H1 (cell line): ENCODE data around the gene PROM2. TPM values are rescaled to one million over a fixed set of nuclear protein-coding genes. Genes with fewer than 3 reads are reported as not detected.

Source experiments
- CTCF ChIA-PET: fragments of 300-600 bp; sonication (Branson Sonifier 250); formaldehyde crosslinking; loops from one replicate; lab custom pipeline; 2021; ENCODE audit not compliant: partially characterized antibody; lab: Charles Lee
- POLR2A ChIA-PET: fragments of 300-600 bp; sonication (Branson Sonifier 250); formaldehyde crosslinking; loops from one replicate; lab custom pipeline; 2021; ENCODE audit warnings: inconsistent platforms; ENCODE audit not compliant: partially characterized antibody; lab: Charles Lee
- DNase-seq, 2 experiments: peaks; one replicate each; pipeline versions ENCODE4 v3.0.0 to v3.0.0-alpha.2; 2010 to 2022; ENCODE audit warnings: low spot score in 2 of 2, low read depth in 1 of 2, mixed read lengths in 1 of 2
- FAIRE-seq: peaks from 2 replicates; lab custom pipeline; 2011; peaks lifted over from hg19 to GRCh38; lab: Jason Lieb, UNC
- H2AFZ ChIP-seq: 2 replicates; pipeline ENCODE4 v1.8.1; 2012; ENCODE audit warnings: low read length, inconsistent platforms
- H2AK5ac ChIP-seq: 2 replicates; pipeline ENCODE4 v1.6.1; 2013; ENCODE audit warnings: low read depth, low read length
- H2BK120ac ChIP-seq: replicated peaks from 2 replicates; pipeline ENCODE3; 2013; ENCODE audit warnings: low read depth, low read length, inconsistent platforms
- H2BK12ac ChIP-seq: 2 replicates; pipeline ENCODE4 v1.6.1; 2013; ENCODE audit warnings: low read depth, low read length
- H2BK15ac ChIP-seq: 2 replicates; pipeline ENCODE4 v1.6.1; 2013; ENCODE audit warnings: low read length
- H2BK20ac ChIP-seq: 2 replicates; pipeline ENCODE4 v1.6.1; 2013; ENCODE audit warnings: low read length
- H2BK5ac ChIP-seq: 2 replicates; pipeline ENCODE4 v1.6.1; 2013; ENCODE audit warnings: low read depth, low read length
- H3K14ac ChIP-seq: 2 replicates; pipeline ENCODE4 v1.6.1; 2013; ENCODE audit warnings: inconsistent platforms; ENCODE audit not compliant: insufficient read length
- H3K18ac ChIP-seq: 2 replicates; pipeline ENCODE4 v1.6.1; 2013; ENCODE audit warnings: low read length; ENCODE audit errors: extremely low read depth
- H3K23ac ChIP-seq: 2 replicates; pipeline ENCODE4 v1.6.1; 2013; ENCODE audit warnings: inconsistent platforms; ENCODE audit not compliant: insufficient read length
- H3K23me2 ChIP-seq: 2 replicates; pipeline ENCODE4 v1.6.1; 2013; ENCODE audit warnings: low read depth, low read length
- H3K27ac ChIP-seq: 2 replicates; pipeline ENCODE4 v1.6.1; 2011; ENCODE audit warnings: low read depth, low read length, inconsistent platforms
- H3K27me3 ChIP-seq, 4 experiments: replicated peaks in 1 of 4; 1 replicate in 1 of 4; 2 replicates in 3 of 4; pipeline versions ENCODE4 v1.6.1 to v1.8.1; 2011 to 2013; ENCODE audit warnings: low read length in 3 of 4, mild to moderate bottlenecking in 3 of 4, inconsistent platforms in 2 of 4, mixed read lengths in 2 of 4, moderate library complexity in 1 of 4; ENCODE audit not compliant: control insufficient read depth in 3 of 4, insufficient read depth in 3 of 4; ENCODE audit errors: extremely low read depth in 1 of 4
- H3K36me3 ChIP-seq, 4 experiments: 2 replicates each; pipeline versions ENCODE4 v1.6.1 to v1.8.1; 2011 to 2013; ENCODE audit warnings: mild to moderate bottlenecking in 4 of 4, low read length in 3 of 4, moderate library complexity in 2 of 4, control low read depth in 1 of 4, inconsistent platforms in 1 of 4; ENCODE audit not compliant: insufficient read depth in 4 of 4, control insufficient read depth in 2 of 4
- H3K4ac ChIP-seq: replicated peaks from 2 replicates; pipeline ENCODE3; 2013; ENCODE audit warnings: low read length, low read depth, mixed read lengths, inconsistent platforms; ENCODE audit not compliant: insufficient read length
- H3K4me1 ChIP-seq, 4 experiments: replicated peaks in 1 of 4; 1 replicate in 1 of 4; 2 replicates in 3 of 4; pipeline versions ENCODE4 v1.6.1 to v1.8.1; 2011 to 2013; ENCODE audit warnings: low read length in 3 of 4, inconsistent platforms in 2 of 4, mixed read lengths in 1 of 4; ENCODE audit not compliant: insufficient read depth in 4 of 4, control insufficient read depth in 3 of 4
- H3K4me2 ChIP-seq, 2 experiments: 2 replicates each; pipeline versions ENCODE4 v1.6.1 to v1.8.1; 2011 to 2013; ENCODE audit warnings: low read depth in 2 of 2, low read length in 2 of 2, control low read depth in 1 of 2, inconsistent platforms in 1 of 2, mild to moderate bottlenecking in 1 of 2; ENCODE audit not compliant: insufficient read depth in 1 of 2
- H3K4me3 ChIP-seq, 4 experiments: fragments of 200-600, 300-600 bp in 1 of 4; sonication (generic), shearing (Covaris generic), sonication (Bioruptor Twin) in 1 of 4; 2 replicates each; pipeline versions ENCODE4 v1.5.1 to v1.8.1; 2011 to 2016; ENCODE audit warnings: low read length in 4 of 4, low read depth in 3 of 4, control low read depth in 2 of 4, inconsistent platforms in 2 of 4, mild to moderate bottlenecking in 2 of 4, mixed read lengths in 1 of 4, moderate library complexity in 1 of 4; ENCODE audit not compliant: insufficient read depth in 2 of 4; ENCODE audit errors: extremely low read depth in 1 of 4
- H3K56ac ChIP-seq: replicated peaks from 2 replicates; pipeline ENCODE3; 2013; ENCODE audit warnings: low read depth, mild to moderate bottlenecking, mixed read lengths, low read length, inconsistent platforms; ENCODE audit not compliant: insufficient read length
- H3K79me1 ChIP-seq: 2 replicates; pipeline ENCODE4 v1.6.1; 2013; ENCODE audit warnings: low read depth, low read length, control low read depth
- H3K79me2 ChIP-seq, 2 experiments: 2 replicates each; pipeline versions ENCODE4 v1.6.1 to v1.8.1; 2012 to 2013; ENCODE audit warnings: low read length in 2 of 2, mild to moderate bottlenecking in 2 of 2, inconsistent platforms in 1 of 2; ENCODE audit not compliant: insufficient read depth in 2 of 2, control insufficient read depth in 1 of 2
- H3K9ac ChIP-seq, 4 experiments: replicated peaks in 1 of 4; 1 replicate in 1 of 4; 2 replicates in 3 of 4; pipeline versions ENCODE4 v1.6.1 to v1.8.1; 2011 to 2013; ENCODE audit warnings: low read depth in 3 of 4, low read length in 3 of 4, control low read depth in 2 of 4, mild to moderate bottlenecking in 2 of 4, moderate library complexity in 2 of 4, inconsistent platforms in 1 of 4; ENCODE audit errors: extremely low read depth in 1 of 4
- H3K9me3 ChIP-seq, 2 experiments: 2 replicates each; pipeline versions ENCODE4 v1.6.1 to v1.8.1; 2012 to 2013; ENCODE audit warnings: mild to moderate bottlenecking in 2 of 2, moderate library complexity in 2 of 2, control low read depth in 1 of 2, inconsistent platforms in 1 of 2, low read depth in 1 of 2, low read length in 1 of 2, mixed read lengths in 1 of 2; ENCODE audit not compliant: insufficient read depth in 2 of 2
- H4K20me1 ChIP-seq, 2 experiments: replicated peaks in 1 of 2; 2 replicates each; pipeline versions ENCODE3 to v1.8.1; 2011 to 2013; ENCODE audit warnings: inconsistent platforms in 2 of 2, low read length in 2 of 2, mild to moderate bottlenecking in 1 of 2; ENCODE audit not compliant: insufficient read depth in 2 of 2, control insufficient read depth in 1 of 2
- H4K5ac ChIP-seq: 2 replicates; pipeline ENCODE4 v1.6.1; 2013; ENCODE audit warnings: low read length, low read depth, mixed read lengths, inconsistent platforms; ENCODE audit not compliant: insufficient read length
- H4K8ac ChIP-seq: 2 replicates; pipeline ENCODE4 v1.8.0; 2013; ENCODE audit warnings: mild to moderate bottlenecking, moderate library complexity, low read length, inconsistent platforms; ENCODE audit not compliant: insufficient read depth; ENCODE audit errors: extremely low read depth
- H4K91ac ChIP-seq: replicated peaks from 2 replicates; pipeline ENCODE3; 2013; ENCODE audit warnings: low read length, mixed read lengths, inconsistent platforms; ENCODE audit not compliant: insufficient read length
- CBX8 ChIP-seq: fragments of 300-800, 300-1000 bp; sonication (generic); IDR thresholded peaks from 2 replicates; pipeline ENCODE4 v1.7.1; 2016; ENCODE audit warnings: low read depth, low read length, borderline replicate concordance
- CHD2 ChIP-seq: IDR thresholded peaks from 2 replicates; pipeline ENCODE4 v1.6.1; 2012; ENCODE audit warnings: low read length, improper control_type of control experiment
- CTBP2 ChIP-seq: IDR thresholded peaks from 2 replicates; pipeline ENCODE4 v1.7.0; 2011; ENCODE audit warnings: borderline replicate concordance, mild to moderate bottlenecking, moderate library complexity, mixed read lengths, low read length; ENCODE audit not compliant: insufficient read depth, insufficient read length
- EGR1 ChIP-seq: IDR thresholded peaks from 2 replicates; pipeline ENCODE4 v1.6.1; 2011; ENCODE audit warnings: low read depth, low read length, borderline replicate concordance
- EP300 ChIP-seq, 2 experiments: IDR thresholded peaks; 1 replicate in 1 of 2; 2 replicates in 1 of 2; pipeline ENCODE4 v1.6.1; 2011 to 2012; ENCODE audit warnings: low read depth in 2 of 2, low read length in 2 of 2, mild to moderate bottlenecking in 2 of 2, borderline replicate concordance in 1 of 2, inconsistent platforms in 1 of 2, moderate library complexity in 1 of 2
- FOSL1 ChIP-seq: IDR thresholded peaks from 2 replicates; pipeline ENCODE4 v1.6.1; 2011; ENCODE audit warnings: mild to moderate bottlenecking, low read depth, low read length, moderate library complexity; ENCODE audit not compliant: insufficient read depth
- NANOG ChIP-seq: IDR thresholded peaks from 2 replicates; pipeline ENCODE4 v1.6.1; 2011; ENCODE audit warnings: low read length, low read depth, mild to moderate bottlenecking, inconsistent platforms; ENCODE audit not compliant: insufficient read depth, poor library complexity, severe bottlenecking
- SIRT6 ChIP-seq: IDR thresholded peaks from one replicate; pipeline ENCODE4 v1.7.1; 2012; ENCODE audit warnings: low read length, inconsistent platforms
- TAF7 ChIP-seq: optimal IDR thresholded peaks from 2 replicates; pipeline ENCODE3; 2011; ENCODE audit warnings: low read depth, mild to moderate bottlenecking, inconsistent platforms, low read length, moderate library complexity, borderline replicate concordance
- WGBS, 2 experiments: shearing (Covaris generic) in 1 of 2; methylation state at CpG; one replicate each; pipeline versions ENCODE4 v1.1.6 to v1.1.7; 2013 to 2015; ENCODE audit warnings: low lambda C conversion rate in 2 of 2, mixed read lengths in 2 of 2, inconsistent platforms in 1 of 2, low coverage in 1 of 2, missing lambda C conversion rate in 1 of 2; ENCODE audit not compliant: insufficient replicate concordance in 2 of 2, insufficient coverage in 1 of 2, insufficient read length in 1 of 2; ENCODE audit errors: extremely low coverage in 1 of 2, missing lambda C conversion rate in 1 of 2; 5-methylcytosine and 5-hydroxymethylcytosine counted together
- polyA plus RNA-seq, 7 experiments: library from polyadenylated mRNA; depleted of rRNA in 3 of 7; stranded (reverse) in 5 of 7; unstranded in 2 of 7; fragments of >200 nt in 5 of 7; fragments of 200-250 nt in 2 of 7; gene quantifications; 1 replicate in 5 of 7; 2 replicates in 1 of 7; 4 replicates in 1 of 7; pipeline versions ENCODE4 v1.2.1 to v1.2.3, GENCODE V29; 2011 to 2013; ENCODE audit warnings: missing spikeins in 2 of 7, mixed read lengths in 2 of 7
- total RNA-seq: library from RNA; stranded (reverse); fragmentation: NEBNext Ultra II Directional; extraction: Animal tissue kit (Norgen Biotek cat#: 25700); gene quantifications from 2 replicates; pipeline ENCODE4 v1.2.1, GENCODE V29; 2021
- TF ChIP-seq, protein P1 (sequence below), 3 experiments: IDR thresholded peaks; 1 replicate in 2 of 3; 2 replicates in 1 of 3; pipeline versions ENCODE4 v1.5.1 to v1.6.1; 2011; ENCODE audit warnings: low read length in 3 of 3, mild to moderate bottlenecking in 3 of 3, inconsistent platforms in 2 of 3, low read depth in 1 of 3, moderate library complexity in 1 of 3; ENCODE audit not compliant: insufficient read depth in 1 of 3; ENCODE audit errors: control extremely low read depth in 1 of 3

The PROM2 gene
- total and polyA plus RNA-seq, 2 of the 8 experiments (the other 6 are each of a cell fraction or from before 2014, with no cell fraction given): 1.6 to 3.8 TPM

- Histone ChIP-seq H3K4me3 (no peak overlapping the region), H3K79me2 (no peaks in the 10 kb centered on the region), H4K20me1 (no peaks in the 10 kb centered on the region), H3K23me2 (no peaks in the 10 kb centered on the region; the same call in 1 of the 2 replicates), H3K4me2 (no peak overlapping the region), H2BK12ac (no peak overlapping the region), H3K56ac (no peak overlapping the region), H3K9me3 (peaks cover 74 to 88% of the 10 kb centered on the region in 2 experiments), H2AK5ac (no peak overlapping the region), H3K27me3 (no peaks in the 10 kb centered on the region), H3K4me1 (peaks cover 0 to 2% (median 0%) of the 10 kb centered on the region in 4 experiments; a peak in 1 of 7 replicates), H3K4ac (no peak overlapping the region), H2AFZ (no peak overlapping the region), H4K91ac (no peak overlapping the region), H2BK5ac (no peak overlapping the region), H3K79me1 (no peaks in the 10 kb centered on the region; the same call in 1 of the 2 replicates), H3K27ac (no peak overlapping the region), H3K36me3 (no peaks in the 10 kb centered on the region), H3K23ac (no peak overlapping the region), H3K9ac (no peak overlapping the region), H4K5ac (no peak overlapping the region), H4K8ac (no peak overlapping the region), H2BK15ac (no peak overlapping the region), H3K18ac (no peak overlapping the region), H2BK20ac (no peak overlapping the region), H2BK120ac (no peak overlapping the region), H3K14ac (no peak overlapping the region)
- FAIRE-seq: no peak
- 75% methylated on average over 4 of the region's 4 CpGs; no CpG with 5 or more reads in 1 of the 2 experiments for whole genome bisulfite sequencing, 2 experiments
- ChIA-PET POLR2A (no interaction called here), CTCF (interaction anchor here (0.6 kb wide), 1 partner anchor 1283 kb away, joined by 8 read pairs; no protein-coding TSS in a partner anchor)
- no peak for DNase-seq
- no peak for TF ChIP-seq CHD2
- TF ChIP-seq, protein P1, sequence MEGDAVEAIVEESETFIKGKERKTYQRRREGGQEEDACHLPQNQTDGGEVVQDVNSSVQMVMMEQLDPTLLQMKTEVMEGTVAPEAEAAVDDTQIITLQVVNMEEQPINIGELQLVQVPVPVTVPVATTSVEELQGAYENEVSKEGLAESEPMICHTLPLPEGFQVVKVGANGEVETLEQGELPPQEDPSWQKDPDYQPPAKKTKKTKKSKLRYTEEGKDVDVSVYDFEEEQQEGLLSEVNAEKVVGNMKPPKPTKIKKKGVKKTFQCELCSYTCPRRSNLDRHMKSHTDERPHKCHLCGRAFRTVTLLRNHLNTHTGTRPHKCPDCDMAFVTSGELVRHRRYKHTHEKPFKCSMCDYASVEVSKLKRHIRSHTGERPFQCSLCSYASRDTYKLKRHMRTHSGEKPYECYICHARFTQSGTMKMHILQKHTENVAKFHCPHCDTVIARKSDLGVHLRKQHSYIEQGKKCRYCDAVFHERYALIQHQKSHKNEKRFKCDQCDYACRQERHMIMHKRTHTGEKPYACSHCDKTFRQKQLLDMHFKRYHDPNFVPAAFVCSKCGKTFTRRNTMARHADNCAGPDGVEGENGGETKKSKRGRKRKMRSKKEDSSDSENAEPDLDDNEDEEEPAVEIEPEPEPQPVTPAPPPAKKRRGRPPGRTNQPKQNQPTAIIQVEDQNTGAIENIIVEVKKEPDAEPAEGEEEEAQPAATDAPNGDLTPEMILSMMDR (IDR thresholded peaks at IDR 0.05; ENCODE audit: control extremely low read depth in 1 of 3, insufficient read depth in 1 of 3, low read depth in 1 of 3, low read length in 3 of 3): no peak
- no peak for TF ChIP-seq CBX8
- no peak for TF ChIP-seq NANOG
- no peak for TF ChIP-seq EP300 (IDR thresholded peaks at IDR 0.05; ENCODE audit: borderline replicate concordance in 1 of 2, low read depth in 2 of 2, low read length in 2 of 2)
- no peak for TF ChIP-seq EGR1
- no peak for TF ChIP-seq CTBP2
- no peak for TF ChIP-seq TAF7
- no peak for TF ChIP-seq SIRT6
- TF ChIP-seq FOSL1: no peak
Observed at GRCh38 chr2:95265182-95265581, 9.1 kb upstream of the PROM2 start.
